ENCODE data around the gene TEAD1.

GRCh38 chr11:12685229-12685628 lies 11.0 kb downstream of the TEAD1 start:
- TF ChIP-seq SMC3 (conservative IDR thresholded peaks at IDR 0.05; ENCODE audit: insufficient read depth, low read depth, low read length) (no peak), POLR2AphosphoS5 (IDR thresholded peaks at IDR 0.05; ENCODE audit: control insufficient read depth, insufficient read depth, low read depth, low read length) (no peak), MYNN (IDR thresholded peaks at IDR 0.05) (no peak), MYNN (CRISPR knock-in tag; IDR thresholded peaks at IDR 0.05) (no peak), NFE2L1 (tag; IDR thresholded peaks at IDR 0.05; ENCODE audit: borderline replicate concordance, low read depth) (no peak), FOXM1 (IDR thresholded peaks at IDR 0.05; ENCODE audit: low read depth) (no peak), FOXM1 (CRISPR knock-in tag; IDR thresholded peaks at IDR 0.05; ENCODE audit: low read depth) (no peak), ZNF318 (IDR thresholded peaks at IDR 0.05; ENCODE audit: borderline replicate concordance in 1 of 2, low read depth in 1 of 2) (no peak), JUND (IDR thresholded peaks at IDR 0.05; ENCODE audit: borderline replicate concordance, low read depth, low read length) (no peak), JUND (tag; IDR thresholded peaks at IDR 0.05; ENCODE audit: borderline replicate concordance, low read depth, low read length) (no peak), NFE2 (IDR thresholded peaks at IDR 0.05; ENCODE audit: low read depth) (no peak)
